ENCODE data around the gene TMEM231.

TMEM231 gene

DNA sequence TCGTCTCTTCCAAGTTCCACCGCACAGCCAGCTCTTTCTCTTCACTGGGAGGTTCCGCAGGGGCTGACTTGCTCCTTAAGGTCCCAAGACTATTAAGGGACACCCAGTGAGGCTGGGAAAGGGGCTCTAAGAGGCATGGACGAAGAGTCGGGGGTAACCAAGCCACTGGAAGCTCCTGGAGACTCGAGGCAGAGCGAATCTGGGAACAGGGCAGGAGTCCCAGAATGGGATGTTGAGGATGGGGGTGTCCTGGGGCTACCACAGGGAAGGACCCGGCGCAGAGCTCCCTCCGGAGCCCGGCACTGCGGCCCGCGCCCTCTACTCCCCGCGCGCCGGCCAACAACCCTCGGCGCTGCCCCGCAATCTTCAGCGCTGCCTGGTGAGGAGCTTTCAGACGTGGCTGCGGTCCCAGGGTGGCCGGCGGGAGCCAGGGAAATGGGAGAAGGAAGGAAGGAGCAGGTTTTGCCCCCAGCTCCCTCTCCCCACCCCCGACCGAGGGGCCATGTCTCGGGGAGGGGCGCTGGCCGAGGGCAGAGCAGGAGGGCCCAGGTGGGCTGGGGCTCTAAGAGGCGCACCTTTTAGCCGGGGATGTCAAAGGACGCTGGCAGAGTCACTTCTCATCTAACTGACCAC, 20.7 kb downstream of the TMEM231 start:
- Histone ChIP-seq H3K36me3 (replicated peaks; ENCODE audit: insufficient read depth, low read length) (no peaks in the 10 kb centered on the region), H3K9ac (ENCODE audit: low read length) (no peak overlapping the region), H3K4me2 (ENCODE audit: low read depth, low read length) (no peak overlapping the region), H3K27me3 (replicated peaks; ENCODE audit: insufficient read depth, low read length) (no peaks in the 10 kb centered on the region), H3F3A (ENCODE audit: insufficient read depth, low read length) (no peaks in the 10 kb centered on the region), H4K20me1 (ENCODE audit: insufficient read depth, low read length) (no peaks in the 10 kb centered on the region), H3K4me3 (ENCODE audit: low read length) (no peak overlapping the region), H3K79me2 (ENCODE audit: low read length) (no peaks in the 10 kb centered on the region), H3K9me3 (replicated peaks; ENCODE audit: insufficient read depth, low read length) (no peaks in the 10 kb centered on the region), H2AFZ (ENCODE audit: low read length) (no peak overlapping the region), H3K4me1 (ENCODE audit: low read length) (no peaks in the 10 kb centered on the region), H3K27ac (ENCODE audit: low read length) (no peak overlapping the region), H3K9me2 (replicated peaks; ENCODE audit: insufficient read depth, low read length) (no peaks in the 10 kb centered on the region)
- no peak for DNase-seq
- TF ChIP-seq EZH2phosphoT487 (IDR thresholded peaks at IDR 0.05; ENCODE audit: low read length), result no peak
- TF ChIP-seq, protein P1, sequence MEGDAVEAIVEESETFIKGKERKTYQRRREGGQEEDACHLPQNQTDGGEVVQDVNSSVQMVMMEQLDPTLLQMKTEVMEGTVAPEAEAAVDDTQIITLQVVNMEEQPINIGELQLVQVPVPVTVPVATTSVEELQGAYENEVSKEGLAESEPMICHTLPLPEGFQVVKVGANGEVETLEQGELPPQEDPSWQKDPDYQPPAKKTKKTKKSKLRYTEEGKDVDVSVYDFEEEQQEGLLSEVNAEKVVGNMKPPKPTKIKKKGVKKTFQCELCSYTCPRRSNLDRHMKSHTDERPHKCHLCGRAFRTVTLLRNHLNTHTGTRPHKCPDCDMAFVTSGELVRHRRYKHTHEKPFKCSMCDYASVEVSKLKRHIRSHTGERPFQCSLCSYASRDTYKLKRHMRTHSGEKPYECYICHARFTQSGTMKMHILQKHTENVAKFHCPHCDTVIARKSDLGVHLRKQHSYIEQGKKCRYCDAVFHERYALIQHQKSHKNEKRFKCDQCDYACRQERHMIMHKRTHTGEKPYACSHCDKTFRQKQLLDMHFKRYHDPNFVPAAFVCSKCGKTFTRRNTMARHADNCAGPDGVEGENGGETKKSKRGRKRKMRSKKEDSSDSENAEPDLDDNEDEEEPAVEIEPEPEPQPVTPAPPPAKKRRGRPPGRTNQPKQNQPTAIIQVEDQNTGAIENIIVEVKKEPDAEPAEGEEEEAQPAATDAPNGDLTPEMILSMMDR (IDR thresholded peaks at IDR 0.05; ENCODE audit: low read length), result no peak
- no peak for TF ChIP-seq EZH2 (optimal IDR thresholded peaks at IDR 0.05; ENCODE audit: low read depth, low read length)

GRCh38 chr16:75534560-75535205, 21.4 kb downstream of the TMEM231 start:
- Histone ChIP-seq H3K4me1 (ENCODE audit: low read length) (no peaks in the 10 kb centered on the region), H3K9ac (ENCODE audit: low read length) (no peak overlapping the region), H3K79me2 (ENCODE audit: low read length) (no peaks in the 10 kb centered on the region), H3F3A (ENCODE audit: insufficient read depth, low read length) (no peaks in the 10 kb centered on the region), H3K27ac (ENCODE audit: low read length) (no peak overlapping the region), H2AFZ (ENCODE audit: low read length) (no peak overlapping the region), H3K9me2 (replicated peaks; ENCODE audit: insufficient read depth, low read length) (no peaks in the 10 kb centered on the region), H3K27me3 (replicated peaks; ENCODE audit: insufficient read depth, low read length) (no peaks in the 10 kb centered on the region), H3K4me3 (ENCODE audit: low read length) (no peak overlapping the region), H4K20me1 (ENCODE audit: insufficient read depth, low read length) (no peaks in the 10 kb centered on the region), H3K9me3 (replicated peaks; ENCODE audit: insufficient read depth, low read length) (no peaks in the 10 kb centered on the region), H3K4me2 (ENCODE audit: low read depth, low read length) (no peak overlapping the region), H3K36me3 (replicated peaks; ENCODE audit: insufficient read depth, low read length) (no peaks in the 10 kb centered on the region)
- no peak for DNase-seq
- TF ChIP-seq EZH2 (optimal IDR thresholded peaks at IDR 0.05; ENCODE audit: low read depth, low read length) (no peak), EZH2phosphoT487 (IDR thresholded peaks at IDR 0.05; ENCODE audit: low read length) (no peak)

- DNase-seq, result no peak
- Histone ChIP-seq H3K27ac (ENCODE audit: low read length) (no peak overlapping the region), H3K27me3 (replicated peaks; ENCODE audit: insufficient read depth, low read length) (no peaks in the 10 kb centered on the region), H3K4me1 (ENCODE audit: low read length) (no peaks in the 10 kb centered on the region), H2AFZ (ENCODE audit: low read length) (no peak overlapping the region), H3K4me3 (ENCODE audit: low read length) (no peak overlapping the region), H3K9me3 (replicated peaks; ENCODE audit: insufficient read depth, low read length) (no peaks in the 10 kb centered on the region), H3K9ac (ENCODE audit: low read length) (no peak overlapping the region), H3K4me2 (ENCODE audit: low read depth, low read length) (no peak overlapping the region), H3K79me2 (ENCODE audit: low read length) (no peaks in the 10 kb centered on the region), H3K9me2 (replicated peaks; ENCODE audit: insufficient read depth, low read length) (no peaks in the 10 kb centered on the region), H3F3A (ENCODE audit: insufficient read depth, low read length) (no peaks in the 10 kb centered on the region), H4K20me1 (ENCODE audit: insufficient read depth, low read length) (no peaks in the 10 kb centered on the region), H3K36me3 (replicated peaks; ENCODE audit: insufficient read depth, low read length) (no peaks in the 10 kb centered on the region)
- TF ChIP-seq EZH2phosphoT487 (IDR thresholded peaks at IDR 0.05; ENCODE audit: low read length) (no peak), EZH2 (optimal IDR thresholded peaks at IDR 0.05; ENCODE audit: low read depth, low read length) (no peak)
- TF ChIP-seq, protein P1 (IDR thresholded peaks at IDR 0.05; ENCODE audit: low read length), result no peak
These were observed 23.3 kb downstream of the TMEM231 start for GRCh38 chr16:75532791-75533190.
